SK-N-MC (cell line): Measurements from ENCODE around the gene TBC1D1.

Experiments
- EZH2 ChIP-seq: fragments of 200-600 bp; sonication (generic); IDR thresholded peaks from one replicate; pipeline ENCODE4 v1.6.1; 2017; ENCODE audit warnings: antibody characterized with exemption
- FOXP2 ChIP-seq: optimal IDR thresholded peaks from 2 replicates; pipeline ENCODE3; 2011; ENCODE audit warnings: mild to moderate bottlenecking, moderate library complexity; ENCODE audit not compliant: insufficient read depth; ENCODE audit errors: extremely low read length, control extremely low read depth
- POLR2AphosphoS5 ChIP-seq: IDR thresholded peaks from 2 replicates; pipeline ENCODE4 v1.6.1; 2012; ENCODE audit warnings: mild to moderate bottlenecking, low read depth, low read length, borderline replicate concordance

DNA sequence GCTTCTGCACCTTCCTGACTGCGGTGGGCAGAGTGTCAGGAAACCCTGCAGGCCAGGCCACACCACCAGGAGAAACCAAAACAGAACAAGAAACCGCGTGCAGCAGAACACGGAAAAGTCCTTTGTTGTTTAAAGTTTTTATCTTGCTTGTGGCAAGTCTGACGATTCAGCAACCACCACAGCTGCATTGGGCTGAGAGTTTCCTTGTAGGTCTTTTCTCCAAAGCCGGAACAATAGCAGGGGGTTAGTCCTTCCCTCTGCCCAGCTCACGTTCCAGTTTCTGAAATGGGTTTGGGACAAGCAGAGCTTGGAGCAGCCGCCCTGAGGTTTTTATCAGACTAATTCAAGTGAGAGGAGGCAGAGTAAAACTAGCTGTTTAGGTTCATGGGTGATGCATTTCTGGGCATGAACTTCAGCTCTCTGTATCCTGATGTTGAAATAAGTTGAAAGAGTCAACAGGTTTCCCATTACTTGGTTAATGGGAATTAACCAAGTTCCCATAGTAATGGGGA, 286.2 kb downstream of the TBC1D1 start:
- TF ChIP-seq EZH2 (no peak), POLR2AphosphoS5 (no peak), FOXP2 (no peak)
